OCI-LY7 (cell line): Measurements from ENCODE around the gene ACTN2. TPM values are rescaled to one million over a fixed set of nuclear protein-coding genes. Genes with fewer than 3 reads are reported as not detected.

Experiments
- BruUV-seq: library from RNA; stranded (reverse); fragments of 400-500 nt; replicated peaks from 2 replicates; lab custom pipeline; 2021; lab: Mats Ljungman, UMichigan
- CTCF ChIA-PET: fragments of 300-600 bp; sonication (Branson Sonifier 250); formaldehyde crosslinking; loops from one replicate; lab custom pipeline; 2022; ENCODE audit warnings: antibody characterized with exemption; ENCODE audit not compliant: unreplicated experiment; lab: Charles Lee
- POLR2A ChIA-PET: fragments of 300-600 bp; sonication (Branson Sonifier 250); formaldehyde crosslinking; loops from one replicate; lab custom pipeline; 2022; ENCODE audit warnings: antibody characterized with exemption; lab: Charles Lee
- DNase-seq: peaks from one replicate; pipeline ENCODE4 v3.0.0-alpha.2; 2015; ENCODE audit warnings: low spot score
- H2AFZ ChIP-seq: fragments of 200-600 bp; sonication (generic), shearing (Covaris generic); 2 replicates; pipeline ENCODE4 v1.6.1; 2014; ENCODE audit warnings: mild to moderate bottlenecking, antibody characterized with exemption, low read length, moderate library complexity
- H3K27ac ChIP-seq: fragments of 200-600 bp; sonication (generic); 2 replicates; pipeline ENCODE4 v1.5.1; 2014; ENCODE audit warnings: mixed run types, low read depth, mild to moderate bottlenecking, moderate library complexity, low read length, inconsistent platforms; ENCODE audit not compliant: poor library complexity, severe bottlenecking
- H3K36me3 ChIP-seq: fragments of 200-600 bp; sonication (generic); 2 replicates; pipeline ENCODE4 v1.6.1; 2014; ENCODE audit warnings: mild to moderate bottlenecking, antibody characterized with exemption, low read length, moderate library complexity, mixed read lengths; ENCODE audit not compliant: insufficient read depth
- H3K4me1 ChIP-seq: fragments of 200-600 bp; sonication (generic); 2 replicates; pipeline ENCODE4 v1.5.1; 2014; ENCODE audit warnings: mild to moderate bottlenecking, low read length; ENCODE audit not compliant: insufficient read depth, poor library complexity, severe bottlenecking
- H3K4me2 ChIP-seq: fragments of 200-600 bp; sonication (generic); 2 replicates; pipeline ENCODE4 v1.6.1; 2014; ENCODE audit warnings: mild to moderate bottlenecking, low read length
- H3K4me3 ChIP-seq: fragments of 200-600 bp; sonication (generic); 2 replicates; pipeline ENCODE4 v1.5.1; 2014; ENCODE audit warnings: mild to moderate bottlenecking, low read depth, low read length; ENCODE audit not compliant: poor library complexity, severe bottlenecking
- H3K79me2 ChIP-seq: fragments of 200-600 bp; sonication (generic); 2 replicates; pipeline ENCODE4 v1.6.1; 2016; ENCODE audit warnings: low read depth, mild to moderate bottlenecking, low read length, moderate library complexity, mixed read lengths; ENCODE audit not compliant: insufficient read depth
- H3K9me2 ChIP-seq: fragments of 200-600 bp; sonication (generic); 2 replicates; pipeline ENCODE4 v1.6.1; 2016; ENCODE audit warnings: mild to moderate bottlenecking, low read length, mixed read lengths; ENCODE audit not compliant: insufficient read depth
- H3K9me3 ChIP-seq: fragments of 200-600 bp; sonication (generic); 2 replicates; pipeline ENCODE4 v1.6.1; 2014; ENCODE audit warnings: mild to moderate bottlenecking, mixed run types, low read length, mixed read lengths
- H4K20me1 ChIP-seq: fragments of 200-600 bp; sonication (generic); 2 replicates; pipeline ENCODE4 v1.6.1; 2014; ENCODE audit warnings: mild to moderate bottlenecking, antibody characterized with exemption, low read length, moderate library complexity, mixed read lengths; ENCODE audit not compliant: insufficient read depth
- CTCF ChIP-seq: fragments of 200-600 bp; sonication (generic); conservative IDR thresholded peaks from 2 replicates; pipeline ENCODE4 v1.5.1; 2014; ENCODE audit warnings: mild to moderate bottlenecking, antibody characterized with exemption, low read length, moderate library complexity, mixed read lengths
- EZH2phosphoT487 ChIP-seq: fragments of 200-600 bp; sonication (generic); IDR thresholded peaks from 2 replicates; pipeline ENCODE4 v1.6.1; 2018; ENCODE audit warnings: low read depth, borderline replicate concordance, mild to moderate bottlenecking, mixed run types, antibody characterized with exemption, low read length, moderate library complexity, mixed read lengths
- intact Hi-C: fragments of 100-400 bp; cut with micrococcal nuclease; formaldehyde crosslinking; loops from one replicate; pipeline ENCODE4 v1.10.0; 2022; ENCODE audit not compliant: unreplicated experiment
- total RNA-seq, 2 experiments: library from RNA; depleted of rRNA in 1 of 2; stranded (reverse); fragments of >200 nt in 1 of 2; shearing (Covaris generic) in 1 of 2; gene quantifications; 2 replicates each; pipeline ENCODE4 v1.2.3, GENCODE V29; 2014 to 2022

Gene ACTN2
- total RNA-seq, 2 experiments from 2014 or later: not detected

- ChIA-PET POLR2A (no interaction called here), CTCF (interaction anchor here (0.5 kb wide), 1 partner anchor 611 kb away, joined by 3 read pairs; no protein-coding TSS in a partner anchor)
- BruUV-seq: no TSS peak
- no peak overlapping the region for H2AFZ ChIP-seq
- no peak overlapping the region for H3K4me3 ChIP-seq
- no peaks in the 10 kb centered on the region for H3K9me2 ChIP-seq
- no peaks in the 10 kb centered on the region for H3K36me3 ChIP-seq
- no peak overlapping the region for H3K4me2 ChIP-seq
- no peaks in the 10 kb centered on the region for H4K20me1 ChIP-seq
- no peak for DNase-seq
- intact Hi-C loops: no loop called here
- no peaks in the 10 kb centered on the region for H3K4me1 ChIP-seq
- no peak for TF ChIP-seq CTCF
- TF ChIP-seq EZH2phosphoT487: no peak
- no peaks in the 10 kb centered on the region for H3K9me3 ChIP-seq
- H3K27ac ChIP-seq: no peak overlapping the region
- H3K79me2 ChIP-seq: no peaks in the 10 kb centered on the region
These were observed 6.4 kb downstream of the ACTN2 start for GRCh38 chr1:236692742-236693141.

GRCh38 chr1:236699366-236699765 is 13.1 kb downstream of the ACTN2 start:
- no TSS peak for BruUV-seq
- Histone ChIP-seq H3K4me1 (no peaks in the 10 kb centered on the region), H3K36me3 (no peaks in the 10 kb centered on the region), H4K20me1 (no peaks in the 10 kb centered on the region), H3K79me2 (no peaks in the 10 kb centered on the region), H3K4me3 (no peak overlapping the region), H3K4me2 (no peak overlapping the region), H3K27ac (no peak overlapping the region), H3K9me2 (no peaks in the 10 kb centered on the region), H2AFZ (no peak overlapping the region), H3K9me3 (no peaks in the 10 kb centered on the region)
- ChIA-PET CTCF (no interaction called here), POLR2A (no interaction called here)
- TF ChIP-seq EZH2phosphoT487 (no peak), CTCF (no peak)
- no peak for DNase-seq
- intact Hi-C loops: no loop called here

- no peak overlapping the region for H3K4me3 ChIP-seq
- ChIA-PET POLR2A (no interaction called here), CTCF (no interaction called here)
- TF ChIP-seq CTCF (no peak), EZH2phosphoT487 (no peak)
- H3K4me1 ChIP-seq: no peaks in the 10 kb centered on the region
- no peaks in the 10 kb centered on the region for H3K9me2 ChIP-seq
- no peaks in the 10 kb centered on the region for H3K9me3 ChIP-seq
- DNase-seq: no peak
- H3K27ac ChIP-seq: no peak overlapping the region
- no peak overlapping the region for H2AFZ ChIP-seq
- H3K36me3 ChIP-seq: no peaks in the 10 kb centered on the region
- H3K4me2 ChIP-seq: no peak overlapping the region
- intact Hi-C loops: no loop called here
- no peaks in the 10 kb centered on the region for H4K20me1 ChIP-seq
- H3K79me2 ChIP-seq: no peaks in the 10 kb centered on the region
- BruUV-seq: no TSS peak
These were observed 14.6 kb downstream of the ACTN2 start for GRCh38 chr1:236700903-236701302.
